GM10847 (cell line): ENCODE measurements around the gene IP6K2.

ENCODE experiments used
- POLR2A ChIP-seq: IDR thresholded peaks from 2 replicates; pipeline ENCODE4 v1.6.1; 2011; ENCODE audit not compliant: insufficient read length; ENCODE audit errors: extremely low read depth

IP6K2 gene

DNA sequence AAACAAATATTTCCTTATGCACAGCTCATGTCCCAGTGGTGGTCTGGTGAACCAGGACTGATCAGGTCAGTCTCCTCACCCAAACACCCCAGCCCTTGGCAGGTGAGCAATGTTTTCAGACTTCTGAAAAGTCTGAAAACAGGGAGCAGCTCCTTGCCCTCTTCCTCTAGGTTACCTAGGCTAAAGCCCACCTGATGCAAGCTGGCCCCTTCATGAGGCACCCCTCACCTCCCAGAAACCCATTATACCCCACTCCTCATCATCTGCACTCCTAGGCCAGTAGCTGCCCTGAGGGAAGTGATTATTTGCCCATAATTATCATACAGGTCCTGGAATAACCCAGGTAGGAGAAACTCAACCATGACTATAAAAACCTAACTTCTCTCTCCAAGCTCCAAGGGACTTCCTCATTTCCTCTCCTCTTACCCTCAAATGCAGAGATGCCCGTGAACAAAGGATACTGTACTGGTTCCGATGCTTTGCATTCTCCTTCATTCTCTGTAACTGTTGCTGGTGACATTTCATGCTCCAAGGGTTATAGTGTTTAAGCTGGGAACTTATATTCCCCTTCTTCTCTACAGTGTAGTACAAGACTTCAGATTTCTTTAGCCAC is 26.1 kb downstream of the IP6K2 start:
- no peak for TF ChIP-seq POLR2A

DNA sequence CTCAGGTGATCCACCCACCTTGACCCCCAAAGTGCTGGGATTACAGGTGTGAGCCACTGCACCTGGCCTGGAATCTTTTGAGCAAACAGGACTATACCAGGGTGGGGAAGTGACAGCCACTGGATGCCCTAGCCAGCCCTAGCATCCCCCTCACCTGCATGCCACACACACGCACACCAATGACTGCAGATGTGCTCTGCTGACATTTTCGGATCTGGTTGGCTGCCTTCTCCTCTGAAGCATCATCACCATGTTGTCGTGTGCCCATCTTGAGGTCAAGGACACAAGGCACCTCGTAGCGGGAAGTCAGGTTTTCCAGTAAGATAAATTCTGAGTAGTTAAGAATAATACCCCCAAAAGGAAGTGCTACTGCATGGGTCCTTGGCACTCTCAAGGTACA is 27.6 kb downstream of the IP6K2 start:
- TF ChIP-seq POLR2A, result no peak

DNA sequence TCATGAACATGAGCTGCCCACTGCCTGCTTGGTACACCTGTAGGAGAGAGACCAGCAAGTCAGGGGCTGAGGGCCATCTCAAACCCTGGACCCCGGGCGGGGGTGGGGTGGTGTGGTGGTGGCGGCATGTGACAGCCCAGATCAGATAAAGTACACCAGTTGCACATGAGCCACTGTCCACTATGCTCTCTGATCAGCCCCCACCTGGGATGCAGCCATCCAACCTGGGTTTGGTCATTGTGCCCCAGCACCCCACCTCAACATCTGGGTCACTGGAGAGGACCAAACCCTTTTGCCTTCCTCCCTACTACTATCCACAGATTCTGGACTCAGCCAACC is 28.3 kb downstream of the IP6K2 start:
- TF ChIP-seq POLR2A, result no peak

DNA sequence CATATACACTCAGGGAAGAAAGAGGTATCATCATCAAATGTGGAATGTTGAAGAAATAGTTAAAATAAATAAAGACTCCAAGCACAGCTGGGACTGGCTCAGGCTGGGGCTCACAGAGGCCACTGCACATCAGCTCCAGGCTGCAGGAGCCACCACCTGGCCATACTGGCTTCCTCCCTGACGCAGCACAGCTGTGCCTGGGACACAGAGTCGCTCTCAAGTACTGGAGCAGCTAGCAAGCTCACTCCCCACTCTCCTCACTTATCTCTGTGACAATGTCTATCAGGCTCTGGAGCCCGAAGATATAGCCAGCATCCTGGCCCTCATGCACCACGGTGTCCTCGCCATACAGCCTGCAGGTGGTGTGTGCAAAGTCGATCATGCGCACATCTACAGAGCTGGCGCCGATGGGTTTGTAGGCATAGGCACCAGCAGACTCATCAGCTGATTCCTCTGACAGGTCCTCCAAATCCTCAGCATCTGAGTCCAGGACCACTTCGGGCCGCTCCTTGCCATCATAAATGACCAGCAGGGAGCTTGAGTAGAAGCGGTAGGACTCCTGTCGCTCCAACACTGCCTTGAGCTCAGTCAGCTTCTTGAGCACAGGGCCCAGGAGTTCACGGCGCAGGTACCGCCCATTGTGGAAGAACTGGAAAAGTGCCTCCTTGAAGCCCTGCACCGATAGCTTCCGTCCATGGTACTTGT is 28.8 kb downstream of the IP6K2 start:
- no peak for TF ChIP-seq POLR2A

DNA sequence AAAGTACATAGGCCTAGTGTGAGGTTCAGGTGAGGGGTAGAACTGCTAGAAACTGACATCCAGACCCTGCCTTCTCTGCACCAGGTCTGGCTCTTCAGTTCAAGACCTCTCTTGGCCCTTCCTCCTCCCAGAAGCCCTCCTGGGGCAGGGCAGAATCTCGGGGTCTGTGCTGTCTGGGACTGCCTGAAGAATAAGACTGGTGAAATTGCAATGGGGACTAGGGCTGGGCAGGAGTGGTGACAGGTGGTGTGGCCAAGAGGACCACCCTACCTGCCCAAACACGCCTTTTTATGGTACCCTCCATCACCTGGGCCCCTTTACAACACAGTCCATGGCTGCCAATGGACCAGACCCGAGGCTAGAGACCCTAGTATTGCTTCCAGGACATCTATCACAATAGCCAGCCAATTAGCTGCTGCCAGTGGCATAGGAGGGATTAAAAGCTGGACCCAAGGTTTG is 29.8 kb downstream of the IP6K2 start:
- no peak for TF ChIP-seq POLR2A

DNA sequence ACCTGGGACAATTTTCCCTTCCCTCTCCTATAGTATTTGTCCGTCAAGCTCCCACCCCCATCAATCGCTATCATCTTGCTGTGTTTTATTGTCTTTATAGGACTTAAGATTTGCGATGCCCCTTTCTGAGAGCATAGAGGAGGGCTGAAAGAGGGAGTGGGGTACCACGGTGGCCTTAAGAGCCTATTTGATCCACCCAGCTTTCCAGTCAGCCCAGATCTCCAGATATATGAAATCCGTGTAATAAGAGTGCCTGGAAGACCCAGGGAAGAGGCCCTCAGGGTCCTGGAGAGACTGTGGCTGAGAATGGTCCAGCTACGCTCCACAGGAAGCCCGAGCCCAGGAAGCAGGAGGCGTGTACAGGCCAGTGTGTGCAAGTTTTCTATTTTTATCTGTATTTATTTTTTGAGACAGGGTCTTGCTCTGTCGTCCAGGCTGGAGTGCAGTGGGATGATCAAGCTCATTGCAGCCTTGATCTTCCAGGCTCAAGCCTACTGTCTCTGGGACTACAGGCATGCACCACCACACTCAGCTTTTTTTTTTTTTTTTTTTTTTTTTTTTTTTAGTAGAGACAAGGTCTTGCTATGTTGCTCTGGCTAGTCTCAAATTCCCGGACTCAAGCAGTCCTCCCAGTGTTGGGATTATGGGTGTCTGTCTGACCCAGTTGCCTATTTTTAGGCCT is 30.3 kb downstream of the IP6K2 start:
- no peak for TF ChIP-seq POLR2A

DNA sequence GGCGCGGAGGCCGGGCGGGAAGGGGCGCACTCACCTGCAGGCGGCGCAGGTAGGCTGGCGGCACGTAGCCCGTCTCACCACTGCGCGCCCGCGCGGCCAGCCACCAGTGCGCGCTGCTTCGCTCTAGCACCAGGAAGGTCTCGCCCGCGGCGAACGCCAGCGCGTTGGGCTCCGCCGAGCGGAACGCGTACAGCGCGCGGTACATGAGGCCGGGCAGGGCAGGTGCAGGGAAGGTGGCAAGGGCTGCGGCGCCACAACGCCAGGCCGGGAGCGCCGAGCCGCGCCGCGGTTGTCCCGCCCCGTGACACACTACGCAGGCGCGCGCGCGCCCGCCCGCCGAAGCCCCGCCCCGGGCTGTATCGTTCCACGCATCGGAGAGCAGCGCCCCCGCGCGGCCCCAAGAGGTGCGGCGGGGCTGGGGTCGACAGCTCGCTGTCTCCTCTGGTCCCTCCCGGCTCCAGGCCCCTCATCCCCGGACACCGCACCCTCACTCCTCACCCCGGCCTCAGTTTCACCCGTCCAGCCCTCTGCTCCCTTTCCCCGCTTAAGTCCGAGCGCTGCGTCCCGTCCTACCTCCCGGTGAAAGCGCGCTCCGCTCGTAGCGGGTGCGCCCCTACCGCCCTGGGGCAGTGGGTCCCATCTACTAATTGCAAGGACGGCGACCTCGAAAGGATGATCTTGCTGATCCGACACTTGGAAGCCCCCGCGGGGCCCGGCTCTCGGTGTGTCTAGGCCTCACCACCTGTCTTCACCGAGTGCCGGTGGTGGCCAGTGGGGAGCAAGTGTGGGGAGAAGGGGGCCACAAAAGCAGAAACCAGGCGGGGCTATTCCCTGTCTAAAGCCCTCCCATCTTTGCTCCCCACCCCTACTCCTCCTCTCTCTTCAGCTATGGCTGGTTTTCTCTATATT is 31.2 kb downstream of the IP6K2 start, which contains the start of gene NCKIPSD:
NCKIPSD (minus strand) TSS at position 313 of the 909 bp plus-strand sequence; CDS start at position 205, 108 bp downstream.
- peak; percentile 88 for TF ChIP-seq POLR2A

DNA sequence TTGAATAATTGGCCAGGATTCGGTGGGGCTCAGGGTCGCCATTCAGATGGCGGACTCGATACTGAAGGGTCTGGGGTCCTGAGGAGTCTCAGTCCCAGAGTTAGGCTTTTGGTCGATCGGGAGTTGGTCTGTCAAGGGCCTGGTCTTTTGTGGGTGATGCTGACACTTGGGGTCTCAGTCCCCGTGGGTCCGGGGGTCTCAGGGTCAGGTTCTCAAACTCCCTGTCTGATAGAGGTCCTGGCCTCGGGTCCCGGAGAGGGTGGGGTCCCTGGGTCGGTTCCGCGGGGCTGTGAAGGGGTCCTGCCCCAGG is 31.8 kb downstream of the IP6K2 start:
- TF ChIP-seq POLR2A, result no peak

DNA sequence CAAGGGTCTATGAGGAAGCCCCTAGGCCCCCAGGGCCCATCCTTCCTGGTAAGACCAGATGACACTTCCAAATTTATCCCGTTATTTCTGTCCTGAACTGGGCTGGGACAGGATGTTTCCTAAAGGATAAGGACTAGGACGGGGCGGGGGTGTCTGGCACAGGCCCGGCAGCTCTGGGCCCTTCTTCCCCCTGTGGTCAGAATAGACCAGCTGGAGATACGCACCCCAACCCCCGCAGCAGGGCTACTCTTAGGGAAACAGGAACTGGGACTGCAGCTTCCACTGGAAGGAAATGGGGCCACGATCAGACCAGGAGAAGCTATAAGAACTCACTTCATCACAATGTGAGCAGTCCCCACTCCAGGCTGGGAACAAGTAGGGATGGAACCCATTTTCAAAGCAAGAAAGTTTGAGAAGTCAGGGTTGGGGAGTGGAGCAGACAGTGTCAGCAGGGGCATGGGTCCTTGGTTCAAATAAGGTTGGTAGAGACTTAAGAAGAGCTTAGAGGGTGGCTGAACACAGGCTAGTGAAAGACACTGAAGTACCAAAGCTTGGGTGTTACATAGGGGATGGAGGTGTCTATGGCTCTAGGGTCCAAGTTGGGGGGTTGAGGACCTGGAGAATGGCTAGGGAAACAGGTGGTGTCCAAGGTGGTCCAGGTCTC is 32.4 kb downstream of the IP6K2 start:
- no peak for TF ChIP-seq POLR2A

DNA sequence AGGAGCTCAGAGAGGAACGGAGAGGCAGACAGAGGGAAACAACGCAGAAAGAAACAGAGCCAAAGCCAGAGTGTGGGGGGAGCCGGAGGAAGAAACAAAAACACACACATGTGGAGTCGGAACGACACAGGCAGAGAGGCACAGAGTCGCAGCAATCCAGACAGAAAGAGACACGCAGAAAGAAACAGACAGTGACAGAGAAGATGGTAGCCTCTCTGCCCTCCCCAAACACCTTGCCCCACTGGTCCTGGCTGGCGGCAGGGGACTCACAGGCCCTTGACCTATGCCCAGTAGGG is 33.0 kb downstream of the IP6K2 start:
- TF ChIP-seq POLR2A, result no peak

DNA sequence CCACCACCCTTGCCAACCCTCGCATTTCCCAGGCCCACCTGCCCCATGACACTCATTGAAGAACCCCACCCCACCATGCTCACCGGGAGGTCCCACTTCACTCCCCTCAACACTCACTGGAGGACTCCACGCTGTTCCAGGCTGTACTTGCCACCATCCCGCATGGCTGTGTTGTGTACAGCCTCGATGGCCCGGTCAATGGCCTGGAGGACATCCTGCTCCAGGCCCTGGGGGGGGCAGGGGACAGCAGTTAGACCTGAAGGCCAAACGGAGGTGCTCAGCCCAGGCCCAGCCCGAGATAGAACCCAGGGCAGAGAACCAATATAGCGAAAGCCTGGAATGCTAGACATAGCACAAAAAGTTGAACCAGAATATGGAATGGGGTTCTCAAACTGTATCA is 34.2 kb downstream of the IP6K2 start:
- no peak for TF ChIP-seq POLR2A

DNA sequence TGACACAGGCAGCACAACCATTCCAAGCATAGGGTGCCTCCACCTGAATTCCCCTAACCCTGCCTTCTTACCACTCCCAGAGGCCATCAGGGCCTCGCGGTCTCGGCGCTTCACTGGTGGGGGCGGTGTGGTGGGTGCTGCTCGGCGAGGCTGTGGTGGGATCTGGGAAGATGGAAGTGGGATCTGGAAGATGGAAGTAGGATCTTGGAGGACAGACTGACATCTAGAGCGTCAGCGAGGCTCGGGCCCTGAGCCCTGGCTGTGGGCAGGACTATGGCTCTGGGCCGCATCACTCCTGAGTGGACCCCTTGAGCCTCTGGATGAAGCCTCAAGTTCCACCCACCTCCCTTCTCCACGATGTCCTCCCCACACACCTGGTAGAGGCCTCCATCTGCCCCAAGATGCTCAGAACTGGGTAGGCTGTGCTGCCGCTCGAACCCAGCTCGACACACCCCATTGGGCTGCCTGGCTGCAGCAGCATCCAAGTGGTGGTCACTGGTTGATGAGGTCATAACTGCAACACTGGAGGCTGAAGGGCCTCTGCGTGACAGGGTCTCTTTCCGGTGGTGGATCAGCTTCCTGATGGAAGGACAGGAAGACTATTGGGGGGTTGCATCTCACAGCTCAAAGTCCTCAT is 34.9 kb downstream of the IP6K2 start:
- no peak for TF ChIP-seq POLR2A

DNA sequence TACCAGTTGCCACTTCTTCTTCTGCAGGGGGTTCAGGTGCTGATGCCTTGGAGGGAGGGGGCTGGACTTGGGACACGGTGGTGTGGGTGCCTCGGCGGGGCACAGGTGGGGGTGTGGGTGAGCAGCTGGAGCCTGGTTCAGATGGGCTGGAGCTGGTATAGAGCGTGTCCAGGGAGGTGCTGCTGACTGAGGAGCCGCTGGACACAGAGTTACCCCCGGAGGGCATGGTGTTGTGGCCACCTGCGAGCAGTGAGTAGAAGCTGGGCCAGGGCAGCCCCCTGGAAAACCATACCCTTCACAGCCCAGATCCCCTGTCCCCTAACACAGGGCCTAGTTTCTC is 35.5 kb downstream of the IP6K2 start:
- TF ChIP-seq POLR2A, result no peak

DNA sequence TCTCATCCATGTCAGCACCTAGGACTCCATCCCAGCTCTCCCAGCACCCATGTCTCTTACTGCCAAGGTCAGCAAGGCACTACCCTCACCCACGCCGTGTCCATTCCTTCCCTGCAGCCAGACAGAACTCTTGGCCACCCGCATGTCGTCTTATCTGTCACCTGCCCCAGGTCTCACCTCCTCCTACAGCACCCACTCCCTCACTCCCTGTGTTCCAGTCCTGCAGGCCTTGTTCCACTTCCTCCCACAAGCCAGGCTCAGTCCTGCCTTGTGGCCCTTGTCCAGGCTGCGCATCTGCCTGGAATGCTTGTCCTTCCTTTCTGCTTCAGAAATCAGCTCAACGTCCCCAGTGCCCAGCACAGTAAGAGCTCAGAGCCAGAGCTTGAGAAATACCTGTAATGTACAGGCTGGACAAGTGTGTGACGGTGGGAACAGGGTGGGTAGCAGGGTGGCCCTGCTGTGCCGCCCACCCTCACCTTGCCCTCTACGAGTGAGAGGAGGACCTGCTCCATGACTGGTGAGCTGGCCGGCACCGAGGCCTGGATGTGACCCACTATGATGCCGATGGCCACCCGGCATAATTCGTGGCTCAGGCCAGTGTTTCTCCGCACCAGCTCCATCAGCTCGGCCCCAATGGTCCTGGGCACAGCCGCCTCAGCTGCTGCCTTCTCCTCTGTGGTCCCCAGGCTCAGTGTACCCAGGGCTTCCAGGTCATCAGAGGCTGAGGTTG is 36.0 kb downstream of the IP6K2 start:
- TF ChIP-seq POLR2A, result no peak
